GM12878 (cell line): ENCODE results near the gene AGAP1. TPM values are rescaled to one million over a fixed set of nuclear protein-coding genes. Genes with fewer than 3 reads are reported as not detected.

Experiments
- ATAC-seq: fragments of 200-7000 bp; cut with Tn5 transposase; 3 replicates; pipeline ENCODE4 v1.9.1; 2020; ENCODE audit warnings: mild to moderate bottlenecking, moderate library complexity
- BruUV-seq: library from RNA; stranded (reverse); fragments of 400-500 nt; replicated peaks from 2 replicates; lab custom pipeline; 2021; lab: Mats Ljungman, UMichigan
- CTCF ChIA-PET: fragments of 300-600 bp; sonication (Branson Sonifier 250); formaldehyde crosslinking; extraction: SDS; loops from one replicate; lab custom pipeline; 2021; ENCODE audit warnings: inconsistent platforms; lab: Yijun Ruan, JAX
- POLR2A ChIA-PET: fragments of 350-600 bp; formaldehyde crosslinking; extraction: SDS; loops from one replicate; lab custom pipeline; 2021; ENCODE audit warnings: inconsistent platforms; lab: Charles Lee
- RAD21 ChIA-PET: fragments of 300-600 bp; sonication (Branson Sonifier 250); formaldehyde crosslinking; loops from one replicate; lab custom pipeline; 2023; ENCODE audit warnings: antibody characterized with exemption; ENCODE audit not compliant: unreplicated experiment; lab: Charles Lee
- SMC1A ChIA-PET: fragments of 300-600 bp; sonication (Branson Sonifier 250); formaldehyde crosslinking; loops from one replicate; lab custom pipeline; 2023; ENCODE audit not compliant: unreplicated experiment, uncharacterized antibody; lab: Charles Lee
- DNase-seq: peaks from one replicate; pipeline ENCODE4 v3.0.0-alpha.2; 2011; ENCODE audit warnings: low read depth, low spot score
- FAIRE-seq: peaks from 3 replicates; lab custom pipeline; 2011; peaks lifted over from hg19 to GRCh38; lab: Jason Lieb, UNC
- H2AFZ ChIP-seq: 2 replicates; pipeline ENCODE4 v1.6.0; 2011; ENCODE audit warnings: low read depth, low read length, control low read depth; ENCODE audit not compliant: control insufficient read depth
- H3K27ac ChIP-seq: 2 replicates; pipeline ENCODE4 v1.5.1; 2011; ENCODE audit warnings: control low read depth; ENCODE audit not compliant: control insufficient read depth, insufficient read depth
- H3K27me3 ChIP-seq, 2 experiments: replicated peaks in 1 of 2; 2 replicates each; pipeline versions ENCODE4 v1.6.0 to v1.6.1; 2011; ENCODE audit warnings: low read length in 1 of 2; ENCODE audit not compliant: control insufficient read depth in 2 of 2, insufficient read depth in 2 of 2
- H3K36me3 ChIP-seq, 2 experiments: 2 replicates each; pipeline ENCODE4 v1.5.1; 2011; ENCODE audit warnings: low read length in 1 of 2; ENCODE audit not compliant: control insufficient read depth in 2 of 2, insufficient read depth in 2 of 2
- H3K4me1 ChIP-seq: 2 replicates; pipeline ENCODE4 v1.6.1; 2011; ENCODE audit warnings: mild to moderate bottlenecking, low read length, moderate library complexity, mixed read lengths; ENCODE audit not compliant: control insufficient read depth, insufficient read depth
- H3K4me2 ChIP-seq: 2 replicates; pipeline ENCODE4 v1.6.0; 2011; ENCODE audit warnings: control low read depth; ENCODE audit not compliant: control insufficient read depth, insufficient read depth
- H3K4me3 ChIP-seq: fragments of 200-600 bp; sonication (generic); 2 replicates; pipeline ENCODE4 v1.5.1; 2016
- H3K79me2 ChIP-seq: 2 replicates; pipeline ENCODE4 v1.6.0; 2011; ENCODE audit warnings: low read length; ENCODE audit not compliant: control insufficient read depth, insufficient read depth
- H3K9ac ChIP-seq: 2 replicates; pipeline ENCODE4 v1.8.0; 2011; ENCODE audit warnings: low read length, control low read depth, mixed read lengths; ENCODE audit not compliant: control insufficient read depth, insufficient read depth
- H3K9me3 ChIP-seq: replicated peaks from 3 replicates; pipeline ENCODE4 v1.5.1; 2011; ENCODE audit warnings: mild to moderate bottlenecking, low read length; ENCODE audit not compliant: control insufficient read depth, insufficient read depth
- H4K20me1 ChIP-seq: 2 replicates; pipeline ENCODE4 v1.6.0; 2011; ENCODE audit not compliant: control insufficient read depth, insufficient read depth
- BHLHE40 ChIP-seq, 2 experiments: fragments of 450-650 bp in 1 of 2; IDR thresholded peaks; 2 replicates each; pipeline ENCODE4 v1.6.1; 2011 to 2017; ENCODE audit warnings: low read depth in 2 of 2, borderline replicate concordance in 1 of 2, improper control_type of control experiment in 1 of 2, low read length in 1 of 2, mild to moderate bottlenecking in 1 of 2
- CBFB ChIP-seq: IDR thresholded peaks from 2 replicates; pipeline ENCODE4 v1.6.1; 2016; ENCODE audit warnings: antibody characterized with exemption, low read depth
- E2F8 ChIP-seq: fragments of 450-650 bp; IDR thresholded peaks from 2 replicates; pipeline ENCODE4 v1.6.1; 2018; ENCODE audit warnings: mild to moderate bottlenecking, low read depth, moderate library complexity; ENCODE audit not compliant: partially characterized antibody
- EED ChIP-seq: sonication (generic); IDR thresholded peaks from 2 replicates; pipeline ENCODE4 v1.6.1; 2016; ENCODE audit warnings: antibody characterized with exemption, low read depth
- IKZF2 ChIP-seq, 2 experiments: fragments of 450-650 bp; IDR thresholded peaks; 2 replicates each; pipeline ENCODE4 v1.6.1; 2017; ENCODE audit warnings: mild to moderate bottlenecking in 2 of 2, moderate library complexity in 2 of 2
- MXI1 ChIP-seq: fragments of 150-350 bp; IDR thresholded peaks from 2 replicates; pipeline ENCODE4 v1.6.1; 2011; ENCODE audit warnings: low read depth, mild to moderate bottlenecking, inconsistent platforms, low read length, improper control_type of control experiment
- PAX8 ChIP-seq: fragments of 450-650 bp; IDR thresholded peaks from 2 replicates; pipeline ENCODE4 v1.6.1; 2017; ENCODE audit warnings: mild to moderate bottlenecking, moderate library complexity
- SIN3A ChIP-seq: IDR thresholded peaks from 2 replicates; pipeline ENCODE4 v1.6.1; 2012; ENCODE audit warnings: low read depth, low read length, improper control_type of control experiment
- SMC3 ChIP-seq: IDR thresholded peaks from 2 replicates; pipeline ENCODE4 v1.6.1; 2011; ENCODE audit warnings: low read length, improper control_type of control experiment, borderline replicate concordance
- SUZ12 ChIP-seq: fragments of 200-600 bp; sonication (generic); IDR thresholded peaks from one replicate; pipeline ENCODE4 v1.6.1; 2018; ENCODE audit warnings: antibody characterized with exemption, mild to moderate bottlenecking; ENCODE audit not compliant: unreplicated experiment
- TAF1 ChIP-seq: IDR thresholded peaks from 2 replicates; pipeline ENCODE4 v1.6.1; 2011; ENCODE audit warnings: mild to moderate bottlenecking, low read depth, low read length, borderline replicate concordance
- TCF3 ChIP-seq: IDR thresholded peaks from 2 replicates; pipeline ENCODE4 v1.6.1; 2012; ENCODE audit warnings: low read depth, mild to moderate bottlenecking, low read length, borderline replicate concordance; ENCODE audit not compliant: insufficient read depth
- WGBS: methylation state at CpG from one replicate; pipeline ENCODE4 v1.1.6; 2016; ENCODE audit warnings: low lambda C conversion rate; ENCODE audit not compliant: insufficient replicate concordance, insufficient coverage; ENCODE audit errors: missing lambda C conversion rate; 5-methylcytosine and 5-hydroxymethylcytosine counted together
- in situ Hi-C: fragments of 300-500 bp; cut with MboI; formaldehyde crosslinking; loops from 9 replicates; pipeline ENCODE4 v1.14.3; 2018; ENCODE audit warnings: mixed read lengths
- intact Hi-C: fragments of 100-400 bp; cut with micrococcal nuclease; formaldehyde crosslinking; loops from one replicate; pipeline ENCODE4 v1.14.2; 2022; ENCODE audit not compliant: unreplicated experiment
- polyA plus RNA-seq, 11 experiments: library from polyadenylated mRNA; depleted of rRNA in 4 of 11; unstranded in 6 of 11; stranded (reverse) in 5 of 11; fragments of >200 nt; fragmentation: Nextera tagmentation in 4 of 11; fragmentation: Illumina TruSeq in 1 of 11; extraction: Ambion mirVana in 4 of 11; extraction: Trizol in 1 of 11; gene quantifications; 1 replicate in 1 of 11; 2 replicates in 10 of 11; pipeline versions ENCODE4 v1.2.1 to v1.2.3, GENCODE V29; 2011 to 2016; ENCODE audit warnings: inconsistent platforms in 2 of 11, missing spikeins in 2 of 11, low read depth in 1 of 11
- total RNA-seq, 4 experiments: library from RNA; depleted of rRNA in 3 of 4; stranded (reverse); fragments of >200 nt in 3 of 4; fragmentation: Illumina TruSeq in 1 of 4; extraction: Trizol in 1 of 4; gene quantifications; 2 replicates each; pipeline versions ENCODE4 v1.2.1 to v1.2.3, GENCODE V29; 2013 to 2021
- TF ChIP-seq, protein P1 (sequence below): fragments of 450-650 bp; IDR thresholded peaks from 2 replicates; pipeline ENCODE4 v1.6.1; 2017; ENCODE audit warnings: antibody characterized with exemption, mild to moderate bottlenecking, moderate library complexity
- TF ChIP-seq, protein P2 (sequence below): fragments of 450-650 bp; conservative IDR thresholded peaks from 2 replicates; pipeline ENCODE4 v1.6.1; 2017; ENCODE audit warnings: mild to moderate bottlenecking, moderate library complexity

Gene AGAP1
- total and polyA plus RNA-seq, 10 of the 15 experiments (the other 5 are each of a cell fraction or from before 2014, with no cell fraction given): 0.05 to 0.15 (median 0.06) TPM; not detected in 7

- TF ChIP-seq E2F8 (no peak), TAF1 (no peak)
Observed at GRCh38 chr2:235496239-235496621, 2.4 kb downstream of the AGAP1 start (continued).

DNA sequence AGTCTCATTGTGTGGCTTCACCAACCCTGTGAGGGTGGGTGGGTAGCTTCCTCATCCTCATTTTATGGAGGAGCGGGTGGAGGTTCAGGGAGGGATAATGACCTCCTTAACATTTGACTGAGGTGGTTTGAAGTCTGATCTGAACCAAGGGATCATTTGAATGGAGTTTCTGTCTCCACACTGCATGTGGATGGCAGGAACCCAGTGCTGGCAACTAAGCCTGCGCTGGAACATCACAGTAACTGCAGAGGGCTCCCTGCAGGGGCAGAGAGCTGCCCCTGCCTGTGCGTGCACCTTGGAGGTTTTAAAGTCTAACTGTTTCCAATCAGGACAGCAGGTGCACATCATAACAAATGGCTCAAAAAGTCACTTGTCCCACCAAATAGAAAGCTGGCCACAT lies 3.3 kb downstream of the AGAP1 start:
- no TSS peak for BruUV-seq
- POLR2A ChIA-PET: no interaction called here
- intact Hi-C loops: no loop called here
- no peak for TF ChIP-seq BHLHE40 (IDR thresholded peaks at IDR 0.05; ENCODE audit: borderline replicate concordance in 1 of 2, low read depth in 2 of 2, low read length in 1 of 2)
- no peak for TF ChIP-seq SUZ12
- no peak for TF ChIP-seq SIN3A
- no peak for TF ChIP-seq SMC3
- no peak for TF ChIP-seq PAX8
- no peak for TF ChIP-seq EED
- no peak for TF ChIP-seq IKZF2 (IDR thresholded peaks at IDR 0.05)
- no peak for TF ChIP-seq CBFB
- no peak for TF ChIP-seq TAF1
- TF ChIP-seq, protein P1, sequence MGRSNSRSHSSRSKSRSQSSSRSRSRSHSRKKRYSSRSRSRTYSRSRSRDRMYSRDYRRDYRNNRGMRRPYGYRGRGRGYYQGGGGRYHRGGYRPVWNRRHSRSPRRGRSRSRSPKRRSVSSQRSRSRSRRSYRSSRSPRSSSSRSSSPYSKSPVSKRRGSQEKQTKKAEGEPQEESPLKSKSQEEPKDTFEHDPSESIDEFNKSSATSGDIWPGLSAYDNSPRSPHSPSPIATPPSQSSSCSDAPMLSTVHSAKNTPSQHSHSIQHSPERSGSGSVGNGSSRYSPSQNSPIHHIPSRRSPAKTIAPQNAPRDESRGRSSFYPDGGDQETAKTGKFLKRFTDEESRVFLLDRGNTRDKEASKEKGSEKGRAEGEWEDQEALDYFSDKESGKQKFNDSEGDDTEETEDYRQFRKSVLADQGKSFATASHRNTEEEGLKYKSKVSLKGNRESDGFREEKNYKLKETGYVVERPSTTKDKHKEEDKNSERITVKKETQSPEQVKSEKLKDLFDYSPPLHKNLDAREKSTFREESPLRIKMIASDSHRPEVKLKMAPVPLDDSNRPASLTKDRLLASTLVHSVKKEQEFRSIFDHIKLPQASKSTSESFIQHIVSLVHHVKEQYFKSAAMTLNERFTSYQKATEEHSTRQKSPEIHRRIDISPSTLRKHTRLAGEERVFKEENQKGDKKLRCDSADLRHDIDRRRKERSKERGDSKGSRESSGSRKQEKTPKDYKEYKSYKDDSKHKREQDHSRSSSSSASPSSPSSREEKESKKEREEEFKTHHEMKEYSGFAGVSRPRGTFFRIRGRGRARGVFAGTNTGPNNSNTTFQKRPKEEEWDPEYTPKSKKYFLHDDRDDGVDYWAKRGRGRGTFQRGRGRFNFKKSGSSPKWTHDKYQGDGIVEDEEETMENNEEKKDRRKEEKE: no peak
- no peak for TF ChIP-seq TCF3
- TF ChIP-seq, protein P2, sequence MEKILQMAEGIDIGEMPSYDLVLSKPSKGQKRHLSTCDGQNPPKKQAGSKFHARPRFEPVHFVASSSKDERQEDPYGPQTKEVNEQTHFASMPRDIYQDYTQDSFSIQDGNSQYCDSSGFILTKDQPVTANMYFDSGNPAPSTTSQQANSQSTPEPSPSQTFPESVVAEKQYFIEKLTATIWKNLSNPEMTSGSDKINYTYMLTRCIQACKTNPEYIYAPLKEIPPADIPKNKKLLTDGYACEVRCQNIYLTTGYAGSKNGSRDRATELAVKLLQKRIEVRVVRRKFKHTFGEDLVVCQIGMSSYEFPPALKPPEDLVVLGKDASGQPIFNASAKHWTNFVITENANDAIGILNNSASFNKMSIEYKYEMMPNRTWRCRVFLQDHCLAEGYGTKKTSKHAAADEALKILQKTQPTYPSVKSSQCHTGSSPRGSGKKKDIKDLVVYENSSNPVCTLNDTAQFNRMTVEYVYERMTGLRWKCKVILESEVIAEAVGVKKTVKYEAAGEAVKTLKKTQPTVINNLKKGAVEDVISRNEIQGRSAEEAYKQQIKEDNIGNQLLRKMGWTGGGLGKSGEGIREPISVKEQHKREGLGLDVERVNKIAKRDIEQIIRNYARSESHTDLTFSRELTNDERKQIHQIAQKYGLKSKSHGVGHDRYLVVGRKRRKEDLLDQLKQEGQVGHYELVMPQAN: no peak
- no peak for TF ChIP-seq MXI1

More for the DNA sequence above, 3.3 kb downstream of the AGAP1 start:
- WGBS: 46% methylated on average over 3 of the region's 3 CpGs
- FAIRE-seq (no peak), ATAC-seq (no peak), DNase-seq (no peak)
- Histone ChIP-seq H2AFZ (no peak overlapping the region), H3K27me3 (peaks cover 6 to 17% of the 10 kb centered on the region in 2 experiments), H3K4me2 (no peak overlapping the region), H3K4me3 (no peak overlapping the region), H3K4me1 (no peaks in the 10 kb centered on the region), H3K79me2 (no peaks in the 10 kb centered on the region), H3K9ac (no peak overlapping the region), H3K36me3 (no peaks in the 10 kb centered on the region), H4K20me1 (0 out of 2 replicates have a peak, but pooled peaks cover 4% of the 10 kb centered on the region), H3K27ac (no peak overlapping the region), H3K9me3 (no peaks in the 10 kb centered on the region)
- in situ Hi-C loops: no loop called here
- ChIA-PET RAD21 (no interaction called here), SMC1A (no interaction called here), CTCF (no interaction called here)
